GM21423 (cell line): ENCODE measurements around the gene SEPTIN10.
A peak's percentile ranks its signal among the peaks of the same experiment; 100 is the strongest.
"Not testable (repeated sequence)": the region's sequence is repeated elsewhere in the genome, so short reads cannot be mapped to it uniquely, and the experiment has no call there.

Experiments used
- ATAC-seq: cut with Tn5 transposase; IDR thresholded peaks from one replicate; pipeline ENCODE4 v1.9.1; 2021; ENCODE audit warnings: mild to moderate bottlenecking, moderate library complexity; ENCODE audit not compliant: unreplicated experiment

The SEPTIN10 gene

DNA sequence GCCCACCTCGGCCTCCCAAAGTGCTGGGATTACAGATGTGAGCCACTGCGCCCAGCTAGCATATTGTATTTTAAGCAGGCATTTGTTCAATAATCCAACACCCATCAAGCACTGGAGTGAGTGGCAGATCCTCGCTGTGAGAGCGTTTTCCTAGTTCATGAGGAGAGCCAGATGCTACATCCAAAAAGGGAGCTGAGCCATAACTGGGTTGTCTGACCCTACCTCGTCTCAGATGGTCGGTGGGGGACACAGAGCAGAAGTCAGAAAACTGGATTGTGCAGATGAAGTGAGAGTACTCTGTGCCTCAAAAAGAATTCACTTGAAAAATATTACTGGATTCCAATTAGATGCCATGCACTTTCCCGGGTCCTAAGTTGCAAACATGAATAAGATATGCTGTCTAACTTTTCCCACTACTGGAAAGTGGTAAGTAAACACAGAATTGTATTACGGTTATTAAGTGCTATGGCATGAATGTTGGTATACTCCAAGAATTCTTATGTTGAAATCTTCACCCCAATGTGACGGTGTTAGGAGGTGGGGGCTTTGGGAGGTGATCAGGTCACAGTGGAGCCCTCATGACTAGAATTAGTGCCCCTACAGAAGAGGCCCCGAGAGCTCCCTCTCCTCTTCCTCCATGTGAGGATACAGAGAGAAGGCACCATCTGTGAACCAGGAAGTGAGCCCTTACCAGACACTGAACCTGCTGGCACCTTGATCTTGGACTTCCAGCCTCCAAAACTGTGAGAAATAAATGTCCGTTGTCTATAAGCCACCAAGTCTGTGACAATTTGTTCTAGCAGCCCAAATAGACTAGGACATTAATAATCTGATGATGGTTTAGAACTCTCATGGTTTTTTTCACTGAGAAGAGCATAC, 21.9 kb upstream of the SEPTIN10 start:
- ATAC-seq, result no peak

GRCh38 chr2:109633284-109633961, 19.7 kb upstream of the SEPTIN10 start:
- ATAC-seq, result no peak

- no peak for ATAC-seq
Observed at GRCh38 chr2:109632158-109632789, 18.5 kb upstream of the SEPTIN10 start.

GRCh38 chr2:109631741-109632140, 18.0 kb upstream of the SEPTIN10 start:
- ATAC-seq, result no peak

DNA sequence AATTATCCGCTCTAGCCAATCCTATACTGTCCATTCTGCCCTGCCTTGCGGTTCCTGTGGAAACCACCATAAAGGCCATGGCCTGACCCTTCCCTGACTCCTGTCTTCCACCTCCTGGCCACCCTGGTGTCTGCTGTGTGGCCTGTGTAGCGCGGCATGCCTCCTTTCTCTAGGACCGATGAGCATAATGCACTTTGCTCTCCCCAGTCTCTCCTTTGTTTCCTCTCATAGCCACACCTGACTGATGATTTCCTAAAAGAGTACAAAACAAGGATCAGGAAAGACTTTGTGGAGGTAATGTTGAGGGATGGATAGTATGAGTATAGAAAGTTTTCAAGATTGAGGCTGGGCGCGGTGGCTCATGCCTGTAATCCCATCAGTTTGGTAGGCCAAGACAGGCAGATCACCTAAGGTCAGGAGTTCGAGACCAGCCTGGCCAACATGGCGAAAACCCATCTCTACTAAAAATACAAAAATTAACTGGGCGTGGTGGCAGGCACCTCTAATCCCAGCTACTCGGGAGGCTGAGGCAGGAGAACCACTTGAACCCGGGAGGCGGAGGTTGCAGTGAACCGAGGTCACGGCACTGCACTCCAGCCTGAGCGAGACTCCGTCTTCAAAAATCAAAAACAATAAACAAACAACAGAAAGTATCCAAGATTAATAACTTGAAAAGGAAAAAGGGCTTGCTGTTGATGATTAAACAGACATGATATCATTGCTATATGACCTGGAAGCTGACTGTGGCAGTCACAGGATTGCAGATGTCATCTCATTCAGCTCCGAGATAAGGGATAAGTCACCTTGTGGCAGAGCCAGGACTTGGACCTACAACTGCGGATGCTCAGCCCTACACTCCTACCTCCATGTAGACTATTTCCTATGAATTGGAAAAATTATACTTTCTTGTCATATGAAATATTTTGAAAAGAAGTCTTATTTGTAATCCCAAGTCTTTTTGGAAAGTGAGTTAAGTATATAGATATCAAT, 17.0 kb upstream of the SEPTIN10 start:
- ATAC-seq, result no peak

DNA sequence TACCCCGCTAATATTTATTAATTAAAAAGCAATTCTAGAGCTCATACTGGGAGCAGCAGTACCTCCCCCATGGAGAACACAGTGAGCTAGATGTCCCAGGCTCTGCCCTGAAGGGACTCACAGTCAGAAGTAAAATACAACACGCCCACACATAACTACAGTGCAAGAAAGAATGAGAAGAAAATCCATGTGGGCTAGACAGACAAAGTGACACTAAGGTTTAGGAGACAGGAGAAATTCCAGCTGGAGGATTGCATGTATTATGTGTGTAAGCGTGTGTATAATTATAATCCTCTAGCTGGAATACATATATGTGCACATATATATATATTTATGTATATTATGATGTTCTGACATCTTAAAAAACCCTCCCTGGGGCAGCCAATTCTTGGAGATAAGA, 16.1 kb upstream of the SEPTIN10 start:
- ATAC-seq, result no peak

- ATAC-seq, result not testable (repeated sequence)
Observed at GRCh38 chr2:109628321-109628720, 14.6 kb upstream of the SEPTIN10 start.

DNA sequence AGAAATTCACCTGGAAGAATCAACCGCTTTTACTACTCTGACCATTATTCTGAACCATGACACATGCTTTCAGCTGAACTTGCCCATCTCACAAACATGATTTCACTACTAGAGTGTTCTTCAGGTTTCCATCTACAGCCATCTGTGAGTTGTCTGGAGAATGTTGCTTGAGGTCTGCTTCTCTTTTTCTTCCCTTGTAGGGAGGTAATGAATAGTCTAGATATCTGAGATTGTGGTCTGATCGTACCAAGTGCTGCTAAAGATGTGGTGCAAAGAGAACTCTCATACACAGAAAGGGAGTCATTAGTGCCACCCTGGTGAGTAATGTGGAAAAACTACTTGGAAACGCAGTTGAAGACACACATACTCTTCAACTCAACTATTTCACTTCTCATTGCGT, 10.6 kb upstream of the SEPTIN10 start:
- no peak for ATAC-seq

DNA sequence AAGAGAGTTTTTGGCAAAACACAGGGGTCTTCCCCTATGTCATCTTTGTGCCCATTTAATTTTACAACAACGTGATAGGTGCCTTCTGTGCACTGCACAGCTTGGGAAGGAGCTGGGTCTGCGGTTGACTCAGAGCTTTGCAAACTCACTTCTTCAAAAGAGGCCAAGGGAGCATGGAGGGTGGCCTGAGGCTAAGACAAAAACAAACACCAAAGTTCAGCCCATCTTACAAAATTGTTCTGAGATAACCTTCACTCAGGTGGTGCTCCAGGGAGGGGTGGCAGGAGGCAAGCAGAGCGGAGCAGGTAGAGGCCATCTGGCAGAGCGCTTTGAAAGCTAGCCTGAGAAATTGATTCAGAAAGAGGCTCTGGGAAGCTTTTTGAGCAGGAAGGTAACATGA, 10.2 kb upstream of the SEPTIN10 start:
- no peak for ATAC-seq

- no peak for ATAC-seq
Observed at GRCh38 chr2:109623297-109623696, 9.5 kb upstream of the SEPTIN10 start.

- ATAC-seq, result no peak
Observed at GRCh38 chr2:109619032-109619615, 5.4 kb upstream of the SEPTIN10 start.

DNA sequence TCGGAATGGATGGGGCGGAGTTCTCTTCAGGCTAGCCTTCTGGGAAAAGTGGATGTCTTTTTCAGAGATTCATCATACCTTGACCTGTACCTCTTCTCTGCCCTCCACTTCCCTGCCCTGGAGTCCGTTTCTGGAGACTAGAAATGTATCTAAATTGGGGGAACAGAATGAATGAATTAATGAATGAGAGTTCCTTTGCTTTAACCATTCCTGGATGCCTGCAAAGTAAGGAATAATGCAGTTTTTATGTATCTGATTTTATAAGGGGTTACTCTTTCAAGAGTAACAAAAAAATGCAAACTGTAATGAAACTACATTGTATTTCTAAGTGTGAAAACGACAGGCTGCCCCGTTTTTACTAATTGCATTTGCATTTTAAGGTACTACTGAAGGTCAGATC, 2.4 kb upstream of the SEPTIN10 start:
- no peak for ATAC-seq

DNA sequence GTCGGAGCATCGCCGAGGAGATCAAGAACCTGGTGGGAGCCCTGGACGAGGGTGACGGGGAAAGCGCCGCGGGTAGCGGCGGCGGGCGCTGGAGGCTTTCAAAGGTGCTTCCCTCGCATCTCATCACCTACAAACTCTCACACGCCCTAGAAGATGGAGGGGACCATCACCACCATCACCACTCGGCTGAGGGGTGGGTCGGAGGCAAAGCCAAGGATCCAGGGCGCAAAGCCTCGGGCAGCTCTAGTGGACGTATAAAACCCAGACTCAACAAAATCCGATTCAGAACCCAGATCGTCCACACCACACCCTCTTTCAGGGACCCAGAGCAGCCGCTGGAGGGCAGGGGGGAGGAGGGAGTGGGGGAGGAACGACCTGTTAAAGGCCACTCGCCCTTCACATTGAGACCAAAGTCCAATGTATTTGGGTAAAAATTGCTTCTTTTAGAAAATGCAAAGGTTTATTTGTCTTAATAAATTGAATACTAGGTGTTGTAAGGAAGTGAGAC, 1.9 kb upstream of the SEPTIN10 start:
- no peak for ATAC-seq

DNA sequence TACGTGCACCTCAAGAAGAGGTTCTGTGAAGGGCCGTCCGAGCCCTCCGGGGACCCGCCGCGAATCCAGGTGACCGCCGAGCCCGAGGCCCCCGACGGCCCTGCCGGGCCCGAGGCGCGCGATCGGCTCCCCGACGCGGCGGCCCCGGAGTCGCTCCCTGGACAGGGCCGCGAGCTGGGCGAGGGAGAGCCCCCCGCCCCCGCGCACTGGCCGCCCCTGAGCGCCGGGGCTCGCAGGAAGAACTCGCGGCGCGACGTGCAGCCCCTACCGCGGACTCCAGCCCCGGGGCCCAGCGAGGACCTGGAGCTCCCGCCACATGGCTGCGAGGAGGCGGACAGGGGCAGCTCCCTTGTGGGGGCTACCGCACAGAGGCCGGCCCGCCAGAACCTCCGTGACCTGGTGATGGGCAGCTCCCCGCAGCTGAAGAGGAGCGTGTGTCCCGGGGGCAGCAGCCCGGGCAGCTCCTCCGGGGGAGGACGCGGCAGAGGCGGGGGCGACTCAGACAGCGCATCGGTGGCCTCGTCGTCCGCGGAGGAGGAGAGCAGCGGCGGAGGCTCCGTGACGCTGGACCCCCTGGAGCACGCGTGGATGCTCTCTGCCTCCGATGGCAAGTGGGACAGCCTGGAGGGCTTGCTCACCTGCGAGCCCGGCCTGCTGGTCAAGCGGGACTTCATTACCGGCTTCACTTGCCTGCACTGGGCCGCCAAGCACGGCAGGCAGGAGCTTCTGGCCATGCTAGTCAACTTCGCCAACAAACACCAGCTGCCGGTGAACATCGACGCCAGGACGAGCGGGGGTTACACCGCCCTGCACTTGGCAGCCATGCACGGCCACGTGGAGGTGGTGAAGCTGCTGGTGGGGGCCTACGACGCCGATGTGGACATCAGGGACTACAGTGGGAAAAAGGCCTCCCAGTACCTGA, 1.2 kb upstream of the SEPTIN10 start:
- ATAC-seq, result no peak

DNA sequence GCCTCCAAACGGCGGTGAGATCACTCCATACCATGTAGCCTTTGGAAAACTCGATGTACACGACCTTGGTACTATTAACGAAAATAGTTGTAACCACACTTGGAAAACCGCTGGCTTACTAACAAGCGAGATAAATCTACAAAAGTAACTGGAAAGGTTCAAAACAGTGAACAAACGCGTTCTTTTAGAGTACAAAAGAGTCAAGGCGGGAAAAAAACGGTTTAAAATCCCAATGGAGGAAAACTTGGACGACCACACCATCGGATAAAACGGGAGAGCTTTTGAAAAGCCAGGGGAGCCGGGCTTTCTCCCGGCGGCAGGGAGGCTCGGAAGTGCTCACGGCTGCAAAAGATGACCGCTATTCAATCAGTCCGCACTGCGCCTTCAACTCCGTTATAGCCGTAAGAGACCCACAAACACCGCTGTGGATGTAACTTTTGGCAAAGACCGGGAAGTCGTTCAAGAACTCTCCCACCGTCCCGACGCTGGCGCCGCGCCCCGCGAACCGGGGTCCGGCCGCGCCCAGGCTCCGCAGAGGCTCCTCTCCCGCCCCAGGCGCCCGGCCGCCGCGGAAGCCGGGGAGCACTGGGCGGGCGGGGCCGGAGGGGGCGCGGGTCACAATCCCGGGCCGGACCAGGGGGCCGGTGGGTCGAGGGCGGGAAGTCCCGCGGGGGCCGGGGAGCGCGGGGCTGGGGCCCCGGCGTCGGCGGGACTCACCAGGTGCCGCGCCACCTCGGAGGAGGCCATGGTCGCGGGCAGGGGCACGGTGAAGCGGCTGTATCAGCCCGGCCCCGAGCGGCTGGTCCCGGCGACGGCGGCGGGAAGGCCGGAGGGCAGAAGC, 465 bp downstream of the SEPTIN10 start:
- peak; percentile 15 for ATAC-seq

- no peak for ATAC-seq
Observed at GRCh38 chr2:109611467-109612095, 2.2 kb downstream of the SEPTIN10 start.

DNA sequence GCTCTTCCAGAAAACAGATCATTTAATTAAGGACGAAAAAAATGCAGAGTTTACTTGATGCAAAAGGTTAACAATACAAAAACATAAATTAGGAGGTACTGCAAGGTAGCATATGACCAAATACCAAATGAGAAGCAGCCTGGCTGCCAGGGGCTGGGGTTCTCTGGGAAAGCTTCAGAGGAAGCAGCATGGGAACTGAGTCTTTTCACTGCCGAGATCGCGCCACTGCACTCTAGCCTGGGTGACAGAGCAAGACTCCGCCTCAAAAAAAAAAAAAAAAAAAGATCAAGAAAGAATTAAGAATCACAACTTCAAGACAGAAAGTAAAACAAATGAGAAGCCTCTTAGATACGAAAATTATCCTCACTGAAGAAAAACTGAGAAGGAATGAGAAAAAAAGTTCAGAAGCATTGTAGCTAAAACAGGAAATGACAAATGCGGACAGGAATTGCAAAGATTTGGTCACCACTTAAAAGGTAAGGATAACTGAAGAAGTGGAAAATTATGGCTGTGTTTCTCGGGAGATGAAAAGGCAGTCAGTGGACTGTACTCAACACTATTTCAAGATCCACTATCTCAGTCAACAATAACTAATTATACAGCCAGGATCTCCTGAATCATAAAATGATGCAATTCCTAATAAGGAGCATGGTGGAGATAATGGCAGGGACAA, 4.3 kb downstream of the SEPTIN10 start:
- no peak for ATAC-seq
